Keratinocyte (primary cell): ENCODE results near the gene SLC7A5. TPM values are rescaled to one million over a fixed set of nuclear protein-coding genes. Genes with fewer than 3 reads are reported as not detected.
A peak's percentile ranks its signal among the peaks of the same experiment; 100 is the strongest.

ENCODE experiments used
- DNase-seq: peaks from one replicate; pipeline ENCODE4 v3.0.0-alpha.2; 2011; ENCODE audit warnings: low read depth, missing footprints, low spot score
- FAIRE-seq: peaks from 2 replicates; lab custom pipeline; 2011; peaks lifted over from hg19 to GRCh38; lab: Jason Lieb, UNC
- H2AFZ ChIP-seq: 2 replicates; pipeline ENCODE4 v1.6.0; 2012; ENCODE audit warnings: low read length, control low read depth, inconsistent platforms; ENCODE audit not compliant: control insufficient read depth
- H3K27ac ChIP-seq: 2 replicates; pipeline ENCODE4 v1.5.1; 2011; ENCODE audit warnings: low read length; ENCODE audit not compliant: control insufficient read depth, insufficient read depth
- H3K27me3 ChIP-seq: 3 replicates; pipeline ENCODE4 v1.6.0; 2011; ENCODE audit warnings: low read length; ENCODE audit not compliant: control insufficient read depth, insufficient read depth; ENCODE audit errors: extremely low read depth
- H3K36me3 ChIP-seq, 2 experiments: 2 replicates in 1 of 2; 3 replicates in 1 of 2; pipeline ENCODE4 v1.5.1; 2011; ENCODE audit warnings: low read length in 2 of 2, mild to moderate bottlenecking in 1 of 2; ENCODE audit not compliant: control insufficient read depth in 2 of 2, insufficient read depth in 2 of 2; ENCODE audit errors: extremely low read depth in 1 of 2
- H3K4me1 ChIP-seq: 3 replicates; pipeline ENCODE4 v1.5.1; 2011; ENCODE audit warnings: low read length; ENCODE audit not compliant: control insufficient read depth, insufficient read depth; ENCODE audit errors: extremely low read depth
- H3K4me2 ChIP-seq: 3 replicates; pipeline ENCODE4 v1.6.0; 2011; ENCODE audit warnings: low read depth, low read length; ENCODE audit not compliant: control insufficient read depth, insufficient read depth; ENCODE audit errors: extremely low read depth
- H3K4me3 ChIP-seq, 3 experiments: fragments of 200-600 bp in 1 of 3; sonication (generic) in 1 of 3; 2 replicates in 2 of 3; 3 replicates in 1 of 3; pipeline ENCODE4 v1.5.1; 2011 to 2016; ENCODE audit warnings: low read length in 3 of 3, mild to moderate bottlenecking in 3 of 3, control low read depth in 2 of 3, inconsistent platforms in 1 of 3, low read depth in 1 of 3, mixed read lengths in 1 of 3, mixed run types in 1 of 3, moderate library complexity in 1 of 3; ENCODE audit not compliant: control insufficient read depth in 2 of 3, insufficient read depth in 2 of 3; ENCODE audit errors: extremely low read depth in 1 of 3
- H3K79me2 ChIP-seq: 2 replicates; pipeline ENCODE4 v1.6.0; 2012; ENCODE audit warnings: low read length; ENCODE audit not compliant: control insufficient read depth, insufficient read depth
- H3K9ac ChIP-seq: 3 replicates; pipeline ENCODE4 v1.6.0; 2011; ENCODE audit warnings: low read length; ENCODE audit not compliant: control insufficient read depth, insufficient read depth; ENCODE audit errors: extremely low read depth
- H3K9me1 ChIP-seq: 3 replicates; pipeline ENCODE4 v1.6.0; 2011; ENCODE audit warnings: low read length; ENCODE audit not compliant: control insufficient read depth, insufficient read depth; ENCODE audit errors: extremely low read depth
- H3K9me3 ChIP-seq: 2 replicates; pipeline ENCODE4 v1.5.1; 2012; ENCODE audit warnings: low read depth, low read length; ENCODE audit not compliant: control insufficient read depth
- H4K20me1 ChIP-seq: 3 replicates; pipeline ENCODE4 v1.6.0; 2011; ENCODE audit warnings: low read length; ENCODE audit not compliant: control insufficient read depth, insufficient read depth; ENCODE audit errors: extremely low read depth
- CTCF ChIP-seq, 3 experiments: IDR thresholded peaks in 1 of 3; conservative IDR thresholded peaks in 1 of 3; optimal IDR thresholded peaks in 1 of 3; 2 replicates in 2 of 3; 3 replicates in 1 of 3; pipeline versions ENCODE3 to v1.5.1; 2011; ENCODE audit warnings: low read length in 3 of 3, mild to moderate bottlenecking in 3 of 3, moderate library complexity in 2 of 3, control low read depth in 1 of 3, inconsistent platforms in 1 of 3; ENCODE audit not compliant: insufficient read depth in 2 of 3; ENCODE audit errors: extremely low read depth in 1 of 3
- EZH2 ChIP-seq: IDR thresholded peaks from one replicate; pipeline ENCODE4 v1.6.1; 2012; ENCODE audit warnings: inconsistent platforms, mild to moderate bottlenecking, low read length, moderate library complexity
- dilution Hi-C: fragments of 300-500 bp; cut with MboI; formaldehyde crosslinking; loops from one replicate; pipeline ENCODE4 v1.7.0; 2020; ENCODE audit warnings: low sequenced_read_pairs; ENCODE audit not compliant: extremely low pct_ligation_motif_present
- polyA plus RNA-seq, 5 experiments: library from polyadenylated mRNA; depleted of rRNA in 3 of 5; stranded (reverse) in 3 of 5; stranded (forward) in 1 of 5; unstranded in 1 of 5; fragments of >200 nt; gene quantifications; 1 replicate in 1 of 5; 2 replicates in 3 of 5; 3 replicates in 1 of 5; pipeline versions ENCODE4 v1.2.1 to v1.2.3, GENCODE V29; 2011 to 2012; ENCODE audit warnings: missing spikeins in 2 of 5, low read depth in 1 of 5, low replicate concordance in 1 of 5

The SLC7A5 gene
- polyA plus RNA-seq, 1 donor (not counting 4 experiments of a cell fraction or from before 2014, with no cell fraction given) = 114 TPM

GRCh38 chr16:87836346-87836843, 32.9 kb downstream of the SLC7A5 start:
- TF ChIP-seq EZH2 (no peak), CTCF (optimal IDR thresholded peaks at IDR 0.05 in 1 of 3, IDR thresholded peaks at IDR 0.05 in 1 of 3, conservative IDR thresholded peaks at IDR 0.05 in 1 of 3; ENCODE audit: extremely low read depth in 1 of 3, insufficient read depth in 2 of 3, low read length in 3 of 3) (no peak)
- Histone ChIP-seq H3K4me2 (no peak overlapping the region), H3K36me3 (peaks cover 69 to 79% of the 10 kb centered on the region in 2 experiments), H3K9ac (no peak overlapping the region), H4K20me1 (peaks cover 4% of the 10 kb centered on the region), H3K9me1 (no peaks in the 10 kb centered on the region), H3K9me3 (no peaks in the 10 kb centered on the region), H3K79me2 (peaks cover 25% of the 10 kb centered on the region), H3K27ac (peak overlapping the region; percentile 33), H3K27me3 (no peaks in the 10 kb centered on the region), H3K4me1 (peaks cover 5% of the 10 kb centered on the region), H3K4me3 (no peak overlapping the region), H2AFZ (no peak overlapping the region)
- dilution Hi-C loops = no loop called here
- FAIRE-seq = no peak
- DNase-seq = no peak

DNA sequence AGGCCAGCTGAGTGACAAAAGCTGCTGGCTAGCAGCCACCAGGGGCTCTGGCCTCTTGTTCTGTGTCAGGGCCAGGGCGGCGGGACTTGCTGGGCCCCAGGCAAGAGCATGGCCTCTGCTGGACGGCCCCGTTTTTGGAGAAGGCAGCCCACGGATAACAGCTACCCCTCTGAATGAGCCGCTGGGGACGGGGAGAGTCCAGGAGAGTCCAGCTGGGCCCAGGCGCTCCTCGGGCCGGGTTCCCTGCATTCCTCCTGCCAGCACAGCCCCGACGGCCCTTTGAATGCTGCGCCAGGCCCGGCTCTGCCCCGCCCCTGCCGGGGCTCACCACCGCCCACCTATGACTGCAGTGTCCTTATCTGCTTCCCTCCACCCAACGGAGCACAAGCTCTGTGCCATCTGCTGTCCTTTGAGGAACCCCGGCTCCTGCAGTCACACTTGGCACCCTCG, 33.4 kb downstream of the SLC7A5 start:
- peaks cover 66 to 75% of the 10 kb centered on the region in 2 experiments for H3K36me3 ChIP-seq
- no peak overlapping the region for H2AFZ ChIP-seq
- H3K27me3 ChIP-seq = no peaks in the 10 kb centered on the region
- FAIRE-seq (no peak), DNase-seq (no peak)
- H3K9me1 ChIP-seq = no peaks in the 10 kb centered on the region
- no peaks in the 10 kb centered on the region for H3K9me3 ChIP-seq
- no peak overlapping the region for H3K9ac ChIP-seq
- dilution Hi-C loops = no loop called here
- H3K4me2 ChIP-seq = no peak overlapping the region
- peaks cover 20% of the 10 kb centered on the region for H3K79me2 ChIP-seq
- TF ChIP-seq CTCF (optimal IDR thresholded peaks at IDR 0.05 in 1 of 3, IDR thresholded peaks at IDR 0.05 in 1 of 3, conservative IDR thresholded peaks at IDR 0.05 in 1 of 3; ENCODE audit: extremely low read depth in 1 of 3, insufficient read depth in 2 of 3, low read length in 3 of 3) = no peak
- TF ChIP-seq EZH2 = no peak
- peaks cover 5% of the 10 kb centered on the region for H3K4me1 ChIP-seq
- H3K4me3 ChIP-seq = no peak overlapping the region
- H4K20me1 ChIP-seq = peaks cover 4% of the 10 kb centered on the region
- no peak overlapping the region for H3K27ac ChIP-seq
